HG02884 (cell line): ENCODE measurements around the gene ETF1.
"Not testable (repeated sequence)": the region's sequence is repeated elsewhere in the genome, so short reads cannot be mapped to it uniquely, and the experiment has no call there.

Source experiments
- ATAC-seq: cut with Tn5 transposase; IDR thresholded peaks from one replicate; pipeline ENCODE4 v1.9.1; 2021; ENCODE audit warnings: mild to moderate bottlenecking, moderate library complexity; ENCODE audit not compliant: unreplicated experiment

Gene ETF1

GRCh38 chr5:138529812-138530211, 13.2 kb downstream of the ETF1 start:
- no peak for ATAC-seq

DNA sequence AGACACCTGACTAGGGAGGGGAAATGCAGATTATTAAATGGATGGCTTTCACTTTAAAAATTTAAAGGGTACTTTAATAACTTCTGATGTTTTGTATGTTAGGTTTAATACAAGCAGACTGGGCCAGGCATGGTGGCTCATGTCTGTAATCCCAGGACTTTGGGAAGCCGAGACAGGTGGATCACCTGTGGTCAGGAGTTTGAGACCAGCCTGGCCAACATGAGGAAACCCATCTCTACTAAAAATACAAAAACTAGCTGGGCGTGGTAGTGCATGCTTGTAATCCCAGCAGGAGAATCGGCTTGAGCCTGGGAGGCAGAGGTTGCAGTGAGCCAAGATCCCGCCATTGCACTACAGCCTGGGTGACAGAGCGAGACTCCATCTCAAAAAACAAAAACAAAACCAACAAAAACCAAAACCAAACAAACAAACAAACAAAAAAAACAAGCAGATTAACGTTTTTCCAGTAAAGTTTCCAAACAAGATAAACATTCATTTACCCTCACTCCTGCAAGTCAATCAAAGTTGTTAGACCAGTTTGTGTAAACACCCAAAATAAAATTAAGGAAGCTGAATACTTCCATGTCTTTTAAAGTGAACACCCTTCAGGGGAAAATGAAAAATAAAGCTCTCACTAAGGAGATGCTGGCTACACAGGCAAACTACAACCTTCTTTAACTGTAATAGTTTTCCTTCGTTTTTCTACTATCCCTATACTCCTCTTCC, 14.1 kb downstream of the ETF1 start:
- ATAC-seq = no peak

DNA sequence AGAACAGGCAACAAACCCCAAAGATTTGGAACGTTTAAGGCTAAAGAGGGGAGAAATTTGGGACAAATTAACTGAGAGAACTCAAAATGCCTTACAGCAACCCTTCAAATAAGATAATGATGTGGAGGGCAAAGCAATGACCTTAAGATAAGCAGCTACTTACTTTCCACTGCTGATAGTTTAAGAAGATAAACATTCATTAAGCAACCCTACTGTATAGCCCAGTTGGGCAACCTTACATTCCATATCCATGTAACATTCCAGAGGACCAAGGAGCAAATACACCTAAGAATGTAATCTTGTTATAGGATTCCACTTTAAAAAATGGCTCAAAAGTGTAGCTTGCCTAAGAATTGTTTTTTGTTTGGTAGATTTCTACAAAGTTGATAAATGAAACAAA, 14.8 kb downstream of the ETF1 start:
- ATAC-seq = no peak

DNA sequence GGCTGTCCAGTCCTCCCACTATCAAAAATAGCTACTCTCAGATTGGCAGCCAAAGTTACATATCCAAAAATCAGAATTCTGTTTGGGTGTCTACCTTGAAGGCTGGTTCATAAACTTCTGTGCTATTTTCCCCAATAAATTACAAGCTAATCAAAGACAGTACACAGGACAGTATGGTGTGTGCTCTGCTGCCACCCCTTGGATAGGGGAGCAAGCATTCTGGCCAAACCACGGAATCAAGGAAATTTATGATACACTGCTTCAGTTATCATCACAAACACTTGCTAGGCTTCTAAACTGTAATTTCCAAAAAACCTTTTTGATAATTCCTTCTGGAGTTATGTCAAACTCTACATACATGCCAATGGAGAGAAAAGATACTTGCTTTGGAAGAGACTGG, 15.9 kb downstream of the ETF1 start:
- ATAC-seq = no peak

- no peak for ATAC-seq
These were observed 19.6 kb downstream of the ETF1 start for GRCh38 chr5:138523406-138523805.

- no peak for ATAC-seq
These were observed 22.1 kb downstream of the ETF1 start for GRCh38 chr5:138520971-138521370.

GRCh38 chr5:138517437-138517836, 25.6 kb downstream of the ETF1 start:
- no peak for ATAC-seq

- ATAC-seq = no peak
These were observed 27.3 kb downstream of the ETF1 start for GRCh38 chr5:138515556-138516245.

- no peak for ATAC-seq
These were observed 29.0 kb downstream of the ETF1 start for GRCh38 chr5:138514021-138514420.

- ATAC-seq = no peak
These were observed 34.1 kb downstream of the ETF1 start for GRCh38 chr5:138508958-138509357.

DNA sequence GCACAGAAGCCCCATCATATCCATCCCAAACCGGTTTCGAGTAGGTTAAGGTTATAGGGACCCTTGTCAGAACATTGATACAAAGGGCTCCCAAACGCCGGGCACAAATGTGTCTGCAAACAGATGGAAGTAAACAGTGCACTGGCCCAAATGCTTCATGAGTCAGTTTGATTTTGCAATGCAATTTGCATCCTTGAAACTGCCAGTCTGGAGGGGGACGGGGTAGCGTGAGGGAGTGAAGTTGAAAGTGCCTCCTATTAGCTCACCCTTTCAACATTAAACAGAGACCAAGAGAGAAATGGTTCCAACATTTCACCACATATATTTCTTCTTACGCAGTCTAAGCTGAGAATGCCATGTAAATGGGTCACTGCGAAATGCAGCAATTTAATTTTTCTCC, 35.6 kb downstream of the ETF1 start:
- not testable (repeated sequence) for ATAC-seq

DNA sequence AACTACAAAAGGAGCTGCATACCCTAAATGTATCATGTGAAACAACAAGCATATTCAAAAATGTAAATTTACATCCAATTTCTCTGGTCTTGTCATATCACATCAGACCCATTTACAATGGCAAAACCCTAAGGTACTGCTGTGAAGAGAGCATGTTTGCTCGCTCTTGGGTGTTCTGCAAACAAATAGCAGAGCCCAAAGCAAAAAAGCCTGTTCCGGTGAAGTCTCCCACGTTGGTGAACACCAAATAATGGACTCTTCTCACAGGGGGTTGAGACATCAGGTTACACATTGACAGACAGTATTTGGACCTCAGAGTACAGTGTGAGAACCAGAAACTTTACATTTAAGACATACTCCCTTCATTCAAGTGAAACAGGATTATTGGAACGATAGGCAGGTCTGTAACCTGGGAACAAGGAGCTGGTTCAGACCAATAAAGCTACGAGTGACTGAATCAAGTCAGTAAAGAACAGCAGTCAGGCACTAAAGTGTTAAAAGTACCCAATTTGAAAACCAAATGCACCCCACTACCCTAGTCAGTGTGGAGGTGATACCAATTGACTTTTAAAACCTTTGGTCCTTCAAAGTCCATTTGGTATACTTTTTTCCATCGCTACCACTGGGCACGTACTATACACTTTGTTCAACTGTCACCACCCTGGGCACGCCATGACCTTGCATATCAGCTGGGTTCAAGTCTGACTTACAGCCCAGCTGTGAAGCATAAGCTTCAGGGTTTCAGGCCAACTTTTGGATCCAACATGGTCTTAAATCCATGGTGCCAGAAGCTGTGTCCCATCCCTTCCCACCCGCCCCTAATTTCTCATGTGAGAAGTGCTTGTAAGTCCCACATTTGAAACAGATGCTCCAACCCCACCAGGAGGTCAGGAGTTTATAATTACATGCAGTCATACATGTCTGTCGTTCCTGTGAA, 36.4 kb downstream of the ETF1 start:
- ATAC-seq = no peak

- no peak for ATAC-seq
These were observed 38.2 kb downstream of the ETF1 start for GRCh38 chr5:138504799-138505198.

GRCh38 chr5:138503487-138504270, 39.4 kb downstream of the ETF1 start:
- ATAC-seq = no peak

GRCh38 chr5:138502521-138502920, 40.5 kb downstream of the ETF1 start:
- ATAC-seq = no peak

DNA sequence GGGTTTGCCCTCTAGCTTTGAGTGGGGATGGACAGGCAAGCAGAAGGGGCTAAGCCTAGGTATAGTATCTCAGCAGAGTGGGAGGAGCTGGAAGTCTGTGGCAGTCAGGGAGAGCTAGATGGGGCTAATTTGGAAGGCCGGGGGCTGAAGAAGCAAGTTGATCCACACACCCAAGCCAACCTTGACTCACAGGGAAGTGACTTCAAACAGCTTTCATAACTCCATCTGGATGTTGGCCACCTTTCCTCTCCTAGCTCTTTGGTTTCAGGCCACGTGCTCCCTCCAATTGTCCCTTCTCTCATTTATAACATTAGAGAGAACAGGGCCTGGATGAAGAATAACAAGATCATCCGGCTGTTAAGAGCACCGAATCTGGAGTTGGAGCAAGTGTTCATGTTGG, 40.9 kb downstream of the ETF1 start:
- no peak for ATAC-seq

DNA sequence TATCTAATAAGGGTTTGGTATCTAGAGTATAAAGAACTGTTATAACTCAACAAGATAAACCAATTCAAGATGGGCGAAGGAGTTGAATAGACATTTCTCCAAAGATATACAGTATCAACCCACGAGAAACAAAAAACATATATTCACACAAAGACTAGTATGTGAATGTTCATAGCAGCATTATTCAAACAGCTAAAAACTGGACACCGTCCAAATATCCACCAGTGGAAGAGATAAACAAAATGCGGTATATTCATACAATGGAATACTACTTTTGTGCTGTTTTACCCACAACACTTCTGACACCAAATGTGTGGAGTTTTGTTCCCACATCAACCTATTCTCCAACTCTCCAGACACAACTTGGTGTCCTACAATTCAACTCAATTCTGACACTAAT, 44.7 kb downstream of the ETF1 start:
- no peak for ATAC-seq

DNA sequence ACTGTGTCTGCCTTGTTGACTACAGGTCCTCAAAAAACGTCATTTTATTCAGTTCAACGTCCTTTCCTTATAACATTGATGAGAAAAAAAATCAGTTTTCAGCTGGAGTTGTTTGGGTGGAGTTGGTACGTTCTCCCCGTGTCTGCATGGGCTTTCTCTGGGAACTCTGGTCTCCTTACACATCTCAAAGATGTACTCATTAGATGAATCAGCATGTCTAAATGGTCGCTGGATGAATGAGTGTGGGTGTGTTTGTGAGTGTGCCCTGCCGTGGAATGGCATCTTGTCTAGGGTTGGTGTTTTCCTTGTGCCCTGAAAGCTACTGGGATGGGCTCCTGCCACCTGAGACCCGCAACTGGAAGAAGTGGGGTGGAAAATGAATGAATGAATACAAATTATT, 47.7 kb downstream of the ETF1 start:
- ATAC-seq = no peak

DNA sequence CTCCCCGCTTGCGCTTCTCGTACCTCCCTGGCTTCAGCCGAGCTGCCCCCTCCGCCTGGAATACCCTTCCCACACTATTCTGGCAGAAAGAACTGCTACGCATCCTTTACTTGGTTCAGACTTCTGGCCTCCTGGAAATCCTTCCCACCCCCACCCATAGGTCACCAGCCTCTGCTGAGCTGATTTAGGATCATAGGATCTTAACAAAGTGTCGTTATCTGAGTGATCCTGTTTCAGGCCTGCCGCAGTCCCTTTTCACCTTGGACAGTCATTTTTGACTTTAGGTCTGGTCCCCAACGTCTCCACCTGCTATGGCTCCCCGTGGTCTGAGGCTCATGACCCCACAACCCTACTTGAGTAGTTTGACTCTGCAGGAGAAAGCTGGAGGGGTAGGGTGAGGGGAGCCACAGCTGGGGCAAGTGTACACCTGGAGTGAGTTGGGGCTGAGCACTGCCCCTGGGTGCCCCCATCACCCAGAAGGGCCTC, 50.4 kb downstream of the ETF1 start:
- ATAC-seq = no peak

DNA sequence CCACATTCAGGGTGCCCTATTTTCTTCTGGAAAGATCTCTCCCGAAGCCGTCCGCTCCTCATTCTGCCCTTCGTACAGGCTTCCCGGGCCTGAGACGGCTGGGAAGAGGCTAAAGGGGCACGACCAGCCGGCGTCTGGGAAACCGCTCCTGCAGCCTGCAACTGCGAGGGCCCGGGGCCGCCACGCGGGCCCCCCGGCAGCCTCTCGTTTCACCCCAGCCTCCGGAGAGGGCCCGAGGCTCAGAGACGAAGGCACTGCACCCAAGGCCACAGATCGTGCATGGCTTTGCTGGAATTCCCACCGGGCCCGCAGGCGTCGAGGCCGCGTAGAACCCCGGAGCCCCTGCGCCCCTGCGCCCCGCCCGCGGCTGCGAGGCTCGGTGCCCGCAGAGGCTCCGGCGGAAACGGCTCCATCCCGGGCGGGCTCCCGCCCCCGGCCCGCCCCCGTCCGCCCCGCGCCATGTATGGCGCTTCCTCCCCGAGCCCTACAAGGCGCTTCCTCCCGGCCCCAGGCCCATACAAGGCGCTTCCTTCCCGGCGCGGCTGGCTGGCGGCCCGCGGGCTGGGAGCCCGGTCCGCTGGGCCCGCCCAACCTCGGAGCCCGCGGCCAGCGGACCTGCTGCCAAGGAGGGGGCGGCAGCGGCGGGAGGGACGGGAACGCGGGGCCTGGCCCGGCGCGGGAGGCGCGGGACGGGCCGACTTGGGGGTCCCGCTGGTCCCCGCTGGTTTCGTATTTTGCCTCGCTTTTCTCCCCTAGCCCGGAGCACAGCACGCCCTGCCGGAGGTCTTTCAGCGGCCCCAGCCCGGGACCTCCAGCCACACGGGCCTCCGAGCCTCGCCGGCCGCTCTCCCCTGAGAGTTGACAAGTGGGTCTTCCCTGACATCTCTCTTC, 51.1 kb downstream of the ETF1 start:
- ATAC-seq = peak; percentile 93
